ENCODE measurements around the gene PSPH.
"Not testable (repeated sequence)": the region's sequence is repeated elsewhere in the genome, so short reads cannot be mapped to it uniquely, and the experiment has no call there.

The PSPH gene

GRCh38 chr7:56023500-56023899 is 27.7 kb downstream of the PSPH start:
- in situ Hi-C loops (cut with MboI; ENCODE audit: low sequenced_read_pairs, unreplicated experiment), result loop anchor here (25.0 kb wide), 1 partner anchor 89 kb away; the partner anchor contains the start of genes CHCHD2 and NUPR2
- DNase-seq (ENCODE audit: low spot score), result no peak

GRCh38 chr7:56019501-56019900 is 31.7 kb downstream of the PSPH start:
- in situ Hi-C loops (cut with MboI; ENCODE audit: low sequenced_read_pairs, unreplicated experiment), result loop anchor here (25.0 kb wide), 1 partner anchor 93 kb away; the partner anchor contains the start of genes CHCHD2 and NUPR2
- TF ChIP-seq, protein P1, sequence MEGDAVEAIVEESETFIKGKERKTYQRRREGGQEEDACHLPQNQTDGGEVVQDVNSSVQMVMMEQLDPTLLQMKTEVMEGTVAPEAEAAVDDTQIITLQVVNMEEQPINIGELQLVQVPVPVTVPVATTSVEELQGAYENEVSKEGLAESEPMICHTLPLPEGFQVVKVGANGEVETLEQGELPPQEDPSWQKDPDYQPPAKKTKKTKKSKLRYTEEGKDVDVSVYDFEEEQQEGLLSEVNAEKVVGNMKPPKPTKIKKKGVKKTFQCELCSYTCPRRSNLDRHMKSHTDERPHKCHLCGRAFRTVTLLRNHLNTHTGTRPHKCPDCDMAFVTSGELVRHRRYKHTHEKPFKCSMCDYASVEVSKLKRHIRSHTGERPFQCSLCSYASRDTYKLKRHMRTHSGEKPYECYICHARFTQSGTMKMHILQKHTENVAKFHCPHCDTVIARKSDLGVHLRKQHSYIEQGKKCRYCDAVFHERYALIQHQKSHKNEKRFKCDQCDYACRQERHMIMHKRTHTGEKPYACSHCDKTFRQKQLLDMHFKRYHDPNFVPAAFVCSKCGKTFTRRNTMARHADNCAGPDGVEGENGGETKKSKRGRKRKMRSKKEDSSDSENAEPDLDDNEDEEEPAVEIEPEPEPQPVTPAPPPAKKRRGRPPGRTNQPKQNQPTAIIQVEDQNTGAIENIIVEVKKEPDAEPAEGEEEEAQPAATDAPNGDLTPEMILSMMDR (IDR thresholded peaks at IDR 0.05; ENCODE audit: borderline replicate concordance, control extremely low read depth, extremely low read depth, insufficient read depth, missing control alignments), result no peak
- DNase-seq (ENCODE audit: low spot score), result no peak

More at GRCh38 chr7:56023500-56023899, 27.7 kb downstream of the PSPH start:
- TF ChIP-seq, protein P1 (IDR thresholded peaks at IDR 0.05; ENCODE audit: borderline replicate concordance, control extremely low read depth, extremely low read depth, insufficient read depth, missing control alignments), result no peak

DNA sequence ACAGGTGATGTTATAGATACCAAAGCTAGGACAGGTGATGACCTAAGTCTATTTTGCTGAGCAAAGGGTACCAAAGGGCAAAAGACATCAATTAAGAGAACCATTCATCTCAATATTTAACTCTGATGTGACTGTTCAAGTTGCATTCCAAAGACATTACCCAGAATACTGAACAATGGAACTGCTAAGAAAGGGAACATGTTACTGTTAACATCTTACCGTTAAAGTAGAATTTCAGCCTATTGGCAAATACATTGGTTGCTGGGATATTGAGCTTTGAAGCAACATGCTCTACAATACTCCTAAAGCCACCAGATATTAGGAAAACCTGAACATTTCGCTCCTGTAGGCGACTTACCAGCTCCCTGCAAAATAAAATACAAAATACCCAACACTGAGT is 34.2 kb downstream of the PSPH start:
- not testable (repeated sequence) for DNase-seq (ENCODE audit: low spot score)
- in situ Hi-C loops (cut with MboI; ENCODE audit: low sequenced_read_pairs, unreplicated experiment), result loop anchor here (25.0 kb wide), 1 partner anchor 95 kb away; the partner anchor contains the start of genes CHCHD2 and NUPR2

GRCh38 chr7:56009695-56010094 is 41.5 kb downstream of the PSPH start:
- in situ Hi-C loops (cut with MboI; ENCODE audit: low sequenced_read_pairs, unreplicated experiment), result loop anchor here (25.0 kb wide), 1 partner anchor 103 kb away; the partner anchor contains the start of genes CHCHD2 and NUPR2
- TF ChIP-seq, protein P1 (IDR thresholded peaks at IDR 0.05; ENCODE audit: borderline replicate concordance, control extremely low read depth, extremely low read depth, insufficient read depth, missing control alignments), result no peak
- DNase-seq (ENCODE audit: low spot score), result no peak

- TF ChIP-seq, protein P1 (IDR thresholded peaks at IDR 0.05; ENCODE audit: borderline replicate concordance, control extremely low read depth, extremely low read depth, insufficient read depth, missing control alignments), result no peak
- DNase-seq (ENCODE audit: low spot score), result no peak
- in situ Hi-C loops (cut with MboI; ENCODE audit: low sequenced_read_pairs, unreplicated experiment), result loop anchor here (25.0 kb wide), 1 partner anchor 104 kb away; the partner anchor contains the start of genes CHCHD2 and NUPR2
Measured at GRCh38 chr7:56007891-56008290, 43.4 kb downstream of the PSPH start.

GRCh38 chr7:56007167-56007652 is 44.0 kb downstream of the PSPH start:
- TF ChIP-seq, protein P1 (IDR thresholded peaks at IDR 0.05; ENCODE audit: borderline replicate concordance, control extremely low read depth, extremely low read depth, insufficient read depth, missing control alignments), result no peak
- in situ Hi-C loops (cut with MboI; ENCODE audit: low sequenced_read_pairs, unreplicated experiment), result loop anchor here (25.0 kb wide), 1 partner anchor 105 kb away; the partner anchor contains the start of genes CHCHD2 and NUPR2
- no peak for DNase-seq (ENCODE audit: low spot score)

DNA sequence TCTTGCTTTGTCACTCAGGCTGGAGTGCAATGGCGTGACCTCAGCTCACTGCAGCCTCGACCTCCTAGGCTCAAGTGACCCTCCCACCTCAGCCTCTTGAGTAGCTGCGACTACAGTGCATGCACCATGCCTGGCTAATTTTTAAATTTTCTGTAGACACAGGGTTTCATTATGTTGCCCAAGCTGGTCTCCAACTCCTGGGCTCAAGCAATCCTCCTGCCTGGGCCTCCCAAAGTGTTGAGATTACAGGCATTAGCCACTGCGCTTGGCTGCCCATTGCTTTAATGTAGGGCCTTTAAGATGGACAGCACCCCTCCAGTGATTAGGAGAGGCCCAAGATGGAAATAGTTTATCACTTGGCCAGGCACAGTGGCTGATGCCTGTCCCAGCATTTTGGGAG is 47.5 kb downstream of the PSPH start:
- no peak for DNase-seq (ENCODE audit: low spot score)
- TF ChIP-seq, protein P1 (IDR thresholded peaks at IDR 0.05; ENCODE audit: borderline replicate concordance, control extremely low read depth, extremely low read depth, insufficient read depth, missing control alignments), result no peak
- in situ Hi-C loops (cut with MboI; ENCODE audit: low sequenced_read_pairs, unreplicated experiment), result loop anchor here (25.0 kb wide), 1 partner anchor 109 kb away; the partner anchor contains the start of genes CHCHD2 and NUPR2

All from GM13976 (cell line).